IMR-90 (cell line): ENCODE results near the gene SRRM2. TPM values are rescaled to one million over a fixed set of nuclear protein-coding genes. Genes with fewer than 3 reads are reported as not detected.

Experiments used
- ATAC-seq: fragments of 200-7000 bp; cut with Tn5 transposase; 2 replicates; pipeline ENCODE4 v1.9.1; 2020; ENCODE audit warnings: low read depth, mild to moderate bottlenecking, moderate library complexity
- BruUV-seq: library from RNA; stranded (reverse); fragments of 400-500 nt; replicated peaks from 2 replicates; lab custom pipeline; 2021; lab: Mats Ljungman, UMichigan
- CTCF ChIA-PET: fragments of 300-600 bp; formaldehyde crosslinking; extraction: SDS; loops from one replicate; lab custom pipeline; 2021; ENCODE audit warnings: antibody characterized with exemption; lab: Yijun Ruan, JAX
- POLR2A ChIA-PET: fragments of 300-600 bp; sonication (Branson Sonifier 250); formaldehyde crosslinking; loops from one replicate; lab custom pipeline; 2022; ENCODE audit warnings: antibody characterized with exemption; ENCODE audit not compliant: unreplicated experiment; lab: Charles Lee
- DNase-seq: peaks from one replicate; pipeline ENCODE4 v3.0.0; 2013
- H2AFZ ChIP-seq: replicated peaks from 2 replicates; pipeline ENCODE3; 2013; ENCODE audit warnings: low read length, mild to moderate bottlenecking; ENCODE audit not compliant: poor library complexity
- H2AK5ac ChIP-seq: 2 replicates; pipeline ENCODE4 v1.6.1; 2013; ENCODE audit warnings: low read depth, low read length, inconsistent platforms
- H2AK9ac ChIP-seq: replicated peaks from 2 replicates; pipeline ENCODE3; 2013; ENCODE audit warnings: mild to moderate bottlenecking, low read depth, low read length, moderate library complexity; ENCODE audit not compliant: poor library complexity
- H2BK120ac ChIP-seq: 2 replicates; pipeline ENCODE4 v1.6.1; 2013; ENCODE audit warnings: low read depth, low read length, inconsistent platforms
- H2BK15ac ChIP-seq: 3 replicates; pipeline ENCODE4 v1.6.1; 2013; ENCODE audit warnings: low read depth, low read length, inconsistent platforms
- H2BK20ac ChIP-seq: 2 replicates; pipeline ENCODE4 v1.6.1; 2013; ENCODE audit warnings: low read depth, mild to moderate bottlenecking, inconsistent platforms, low read length, moderate library complexity
- H2BK5ac ChIP-seq: 2 replicates; pipeline ENCODE4 v1.6.1; 2013; ENCODE audit warnings: mild to moderate bottlenecking, low read depth, low read length, inconsistent platforms; ENCODE audit not compliant: poor library complexity, severe bottlenecking
- H3K14ac ChIP-seq: replicated peaks from 2 replicates; pipeline ENCODE4 v1.6.1; 2013; ENCODE audit warnings: low read depth, low read length, inconsistent platforms
- H3K18ac ChIP-seq: 2 replicates; pipeline ENCODE4 v1.6.1; 2013; ENCODE audit warnings: low read depth, low read length, control low read depth
- H3K23ac ChIP-seq: 2 replicates; pipeline ENCODE4 v1.6.1; 2013; ENCODE audit warnings: low read depth, low read length, inconsistent platforms
- H3K27ac ChIP-seq: 2 replicates; pipeline ENCODE4 v1.5.1; 2013; ENCODE audit warnings: mild to moderate bottlenecking, control low read depth, low read length; ENCODE audit not compliant: insufficient read depth
- H3K27me3 ChIP-seq: 2 replicates; pipeline ENCODE4 v1.6.1; 2013; ENCODE audit warnings: low read length; ENCODE audit not compliant: control insufficient read depth, insufficient read depth
- H3K36me3 ChIP-seq: 2 replicates; pipeline ENCODE4 v1.6.1; 2013; ENCODE audit warnings: low read length, mixed read lengths; ENCODE audit not compliant: control insufficient read depth, insufficient read depth
- H3K4ac ChIP-seq: 2 replicates; pipeline ENCODE4 v1.6.1; 2013; ENCODE audit warnings: low read depth, low read length, inconsistent platforms
- H3K4me1 ChIP-seq: 2 replicates; pipeline ENCODE4 v1.6.1; 2013; ENCODE audit warnings: low read length, mixed read lengths; ENCODE audit not compliant: control insufficient read depth, insufficient read depth
- H3K4me2 ChIP-seq: 2 replicates; pipeline ENCODE4 v1.6.1; 2013; ENCODE audit warnings: low read depth, mild to moderate bottlenecking, control low read depth, low read length, moderate library complexity
- H3K4me3 ChIP-seq: 2 replicates; pipeline ENCODE4 v1.5.1; 2013; ENCODE audit warnings: low read depth, mild to moderate bottlenecking, control low read depth, low read length, moderate library complexity; ENCODE audit not compliant: insufficient read depth
- H3K56ac ChIP-seq: 2 replicates; pipeline ENCODE4 v1.6.1; 2013; ENCODE audit warnings: low read length, inconsistent platforms; ENCODE audit not compliant: insufficient read depth; ENCODE audit errors: extremely low read depth
- H3K79me1 ChIP-seq, 2 experiments: 2 replicates each; pipeline ENCODE4 v1.6.1; 2013; ENCODE audit warnings: low read length in 2 of 2, inconsistent platforms in 1 of 2, low read depth in 1 of 2
- H3K9ac ChIP-seq: 2 replicates; pipeline ENCODE4 v1.6.1; 2013; ENCODE audit warnings: low read depth, low read length, control low read depth
- H3K9me1 ChIP-seq: 2 replicates; pipeline ENCODE4 v1.6.1; 2013; ENCODE audit warnings: low read length, inconsistent platforms; ENCODE audit not compliant: insufficient read depth
- H3K9me3 ChIP-seq: 2 replicates; pipeline ENCODE4 v1.6.1; 2013; ENCODE audit warnings: low read length; ENCODE audit not compliant: control insufficient read depth, insufficient read depth
- H4K20me1 ChIP-seq: 2 replicates; pipeline ENCODE4 v1.6.1; 2013; ENCODE audit warnings: low read length, inconsistent platforms; ENCODE audit not compliant: insufficient read depth
- H4K5ac ChIP-seq: 2 replicates; pipeline ENCODE4 v1.6.1; 2013; ENCODE audit warnings: mild to moderate bottlenecking, low read depth, low read length, control low read depth
- H4K8ac ChIP-seq, 2 experiments: 2 replicates each; pipeline ENCODE4 v1.6.1; 2013; ENCODE audit warnings: low read depth in 2 of 2, low read length in 2 of 2, control low read depth in 1 of 2, inconsistent platforms in 1 of 2
- H4K91ac ChIP-seq: 2 replicates; pipeline ENCODE4 v1.6.1; 2013; ENCODE audit warnings: low read depth, low read length, inconsistent platforms; ENCODE audit not compliant: insufficient read depth
- CHD1 ChIP-seq: IDR thresholded peaks from 2 replicates; pipeline ENCODE4 v1.6.1; 2012; ENCODE audit warnings: low read depth, low read length, improper control_type of control experiment
- ELK1 ChIP-seq: fragments of 150-350 bp; IDR thresholded peaks from 2 replicates; pipeline ENCODE4 v1.6.1; 2016; ENCODE audit warnings: low read depth, mild to moderate bottlenecking, low read length, moderate library complexity, borderline replicate concordance
- MAFK ChIP-seq: IDR thresholded peaks from 2 replicates; pipeline ENCODE4 v1.6.1; 2012; ENCODE audit warnings: low read depth, low read length, improper control_type of control experiment
- MAZ ChIP-seq: IDR thresholded peaks from 2 replicates; pipeline ENCODE4 v1.6.1; 2012; ENCODE audit warnings: low read depth, mild to moderate bottlenecking, low read length, improper control_type of control experiment, moderate library complexity, borderline replicate concordance
- NFE2L2 ChIP-seq: fragments of 150-350 bp; IDR thresholded peaks from 2 replicates; pipeline ENCODE4 v1.6.1; 2016; ENCODE audit warnings: low read depth, mild to moderate bottlenecking, low read length
- RAD21 ChIP-seq: IDR thresholded peaks from 2 replicates; pipeline ENCODE4 v1.6.1; 2012; ENCODE audit warnings: low read length, improper control_type of control experiment
- RCOR1 ChIP-seq: IDR thresholded peaks from 2 replicates; pipeline ENCODE4 v1.6.1; 2012; ENCODE audit warnings: mild to moderate bottlenecking, low read length, improper control_type of control experiment; ENCODE audit not compliant: insufficient replicate concordance
- RFX5 ChIP-seq: IDR thresholded peaks from 2 replicates; pipeline ENCODE4 v1.8.0; 2012; ENCODE audit warnings: low read depth, mild to moderate bottlenecking, low read length, moderate library complexity
- SMC3 ChIP-seq: fragments of 150-350 bp; IDR thresholded peaks from 2 replicates; pipeline ENCODE4 v1.6.1; 2016; ENCODE audit warnings: low read depth, mild to moderate bottlenecking, antibody characterized with exemption, low read length, moderate library complexity
- WGBS, 2 experiments: methylation state at CpG; one replicate each; pipeline versions ENCODE4 v1.1.5 to v1.1.7; 2013; ENCODE audit warnings: missing lambda C conversion rate in 2 of 2; ENCODE audit not compliant: insufficient read length in 1 of 2; ENCODE audit errors: extremely low coverage in 2 of 2; 5-methylcytosine and 5-hydroxymethylcytosine counted together
- dilution Hi-C: fragments of 300-500 bp; cut with HindIII; formaldehyde crosslinking; loops from one replicate; pipeline ENCODE4 v1.14.3; 2018; ENCODE audit warnings: low sequenced_read_pairs; ENCODE audit not compliant: unreplicated experiment
- in situ Hi-C: fragments of 300-500 bp; cut with MboI; formaldehyde crosslinking; loops from 3 replicates; pipeline ENCODE4 v1.14.3; 2019; ENCODE audit warnings: low sequenced_read_pairs, inconsistent platforms, mixed read lengths
- intact Hi-C: fragments of 100-400 bp; cut with micrococcal nuclease; formaldehyde crosslinking; loops from 2 replicates; pipeline ENCODE4 v1.10.0; 2022
- polyA plus RNA-seq, 3 experiments: library from polyadenylated mRNA; depleted of rRNA; stranded (reverse); fragments of >200 nt; gene quantifications; 2 replicates each; pipeline ENCODE4 v1.2.3, GENCODE V29; 2012; ENCODE audit warnings: low replicate concordance in 1 of 3
- total RNA-seq: library from RNA; depleted of rRNA; stranded (reverse); fragments of >200 nt; gene quantifications from 2 replicates; pipeline ENCODE4 v1.2.3, GENCODE V29; 2012
- TF ChIP-seq, protein P1 (sequence below): conservative IDR thresholded peaks from 2 replicates; pipeline ENCODE4 v1.5.1; 2012; ENCODE audit warnings: mild to moderate bottlenecking, low read depth, low read length, improper control_type of control experiment

SRRM2 gene
- total and polyA plus RNA-seq, 2 of the 4 experiments (the other 2 are of a cell fraction) = 20.3 to 300 TPM

- ATAC-seq = no peak
- dilution Hi-C loops = no loop called here
- POLR2A ChIA-PET = no interaction called here
Observed at GRCh38 chr16:2716948-2717347, 35.5 kb upstream of the SRRM2 start.

More at GRCh38 chr16:2716948-2717347, 35.5 kb upstream of the SRRM2 start:
- Histone ChIP-seq H3K23ac (no peak overlapping the region), H2AK9ac (no peak overlapping the region), H2BK120ac (no peak overlapping the region), H3K4me1 (no peaks in the 10 kb centered on the region), H4K5ac (no peak overlapping the region), H3K9me1 (no peaks in the 10 kb centered on the region), H4K91ac (no peak overlapping the region), H3K4ac (no peak overlapping the region), H3K9me3 (no peaks in the 10 kb centered on the region), H3K27ac (no peak overlapping the region), H3K14ac (no peak overlapping the region), H3K9ac (no peak overlapping the region), H2AK5ac (no peak overlapping the region), H3K18ac (no peak overlapping the region), H3K27me3 (no peaks in the 10 kb centered on the region), H3K36me3 (no peaks in the 10 kb centered on the region), H2AFZ (no peak overlapping the region), H4K20me1 (peaks cover 4% of the 10 kb centered on the region; the same call in 1 of the 2 replicates), H3K4me3 (no peak overlapping the region), H2BK5ac (no peak overlapping the region), H2BK15ac (no peak overlapping the region), H4K8ac (no peak overlapping the region), H3K56ac (no peak overlapping the region), H3K79me1 (no peaks in the 10 kb centered on the region), H3K4me2 (no peak overlapping the region), H2BK20ac (no peak overlapping the region)
- DNase-seq = no peak
- CTCF ChIA-PET = interaction anchor here (0.6 kb wide), 1 partner anchor 165 kb away, joined by 5 read pairs; no protein-coding TSS in a partner anchor
- WGBS, 2 experiments = 0% methylated on average over 1 of the region's 10 CpGs; no CpG with 5 or more reads in 1 of the 2 experiments
- in situ Hi-C loops (no loop called here), intact Hi-C loops (no loop called here)
- TF ChIP-seq NFE2L2 = no peak
- TF ChIP-seq RCOR1 = no peak
- no peak for TF ChIP-seq MAFK
- no peak for TF ChIP-seq CHD1
- no peak for TF ChIP-seq RAD21
- TF ChIP-seq, protein P1, sequence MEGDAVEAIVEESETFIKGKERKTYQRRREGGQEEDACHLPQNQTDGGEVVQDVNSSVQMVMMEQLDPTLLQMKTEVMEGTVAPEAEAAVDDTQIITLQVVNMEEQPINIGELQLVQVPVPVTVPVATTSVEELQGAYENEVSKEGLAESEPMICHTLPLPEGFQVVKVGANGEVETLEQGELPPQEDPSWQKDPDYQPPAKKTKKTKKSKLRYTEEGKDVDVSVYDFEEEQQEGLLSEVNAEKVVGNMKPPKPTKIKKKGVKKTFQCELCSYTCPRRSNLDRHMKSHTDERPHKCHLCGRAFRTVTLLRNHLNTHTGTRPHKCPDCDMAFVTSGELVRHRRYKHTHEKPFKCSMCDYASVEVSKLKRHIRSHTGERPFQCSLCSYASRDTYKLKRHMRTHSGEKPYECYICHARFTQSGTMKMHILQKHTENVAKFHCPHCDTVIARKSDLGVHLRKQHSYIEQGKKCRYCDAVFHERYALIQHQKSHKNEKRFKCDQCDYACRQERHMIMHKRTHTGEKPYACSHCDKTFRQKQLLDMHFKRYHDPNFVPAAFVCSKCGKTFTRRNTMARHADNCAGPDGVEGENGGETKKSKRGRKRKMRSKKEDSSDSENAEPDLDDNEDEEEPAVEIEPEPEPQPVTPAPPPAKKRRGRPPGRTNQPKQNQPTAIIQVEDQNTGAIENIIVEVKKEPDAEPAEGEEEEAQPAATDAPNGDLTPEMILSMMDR = no peak
- no peak for TF ChIP-seq MAZ
- TF ChIP-seq ELK1 = no peak
- no peak for TF ChIP-seq RFX5
- TF ChIP-seq SMC3 = no peak
- BruUV-seq = no TSS peak
